Measurements from ENCODE around the gene KCND3.

GRCh38 chr1:111971396-111971795 lies 18.1 kb downstream of the KCND3 start:
- TF ChIP-seq EZH2 (IDR thresholded peaks at IDR 0.05) (no peak), POLR2AphosphoS5 (IDR thresholded peaks at IDR 0.05; ENCODE audit: borderline replicate concordance, low read depth, low read length) (no peak), FOXP2 (optimal IDR thresholded peaks at IDR 0.05; ENCODE audit: control extremely low read depth, extremely low read length, insufficient read depth) (no peak)

Data from SK-N-MC (cell line).